ENCODE data around the gene ARHGAP26.

The ARHGAP26 gene

DNA sequence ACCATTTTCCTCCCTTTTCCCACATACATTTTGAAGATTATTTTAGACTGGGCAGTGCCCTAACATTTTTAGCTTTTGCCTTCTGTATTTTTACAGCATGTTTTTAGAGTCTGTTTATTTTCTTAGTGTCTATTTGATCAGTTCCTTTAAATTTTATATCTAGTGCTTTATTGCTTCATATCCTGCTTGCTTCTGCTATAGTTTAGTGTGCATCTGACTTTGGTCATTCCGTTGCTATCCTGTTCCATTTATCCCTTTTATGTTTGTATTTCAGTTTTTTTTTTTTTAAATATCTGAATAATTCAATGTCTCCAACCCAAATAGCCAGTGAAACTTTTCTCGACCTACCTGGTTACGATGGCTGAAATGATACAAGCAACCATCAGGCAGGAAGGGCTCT is 203.8 kb downstream of the ARHGAP26 start:
- H3K4me3 ChIP-seq (ENCODE audit: low read depth, low read length) = no peak overlapping the region
- TF ChIP-seq, protein P1, sequence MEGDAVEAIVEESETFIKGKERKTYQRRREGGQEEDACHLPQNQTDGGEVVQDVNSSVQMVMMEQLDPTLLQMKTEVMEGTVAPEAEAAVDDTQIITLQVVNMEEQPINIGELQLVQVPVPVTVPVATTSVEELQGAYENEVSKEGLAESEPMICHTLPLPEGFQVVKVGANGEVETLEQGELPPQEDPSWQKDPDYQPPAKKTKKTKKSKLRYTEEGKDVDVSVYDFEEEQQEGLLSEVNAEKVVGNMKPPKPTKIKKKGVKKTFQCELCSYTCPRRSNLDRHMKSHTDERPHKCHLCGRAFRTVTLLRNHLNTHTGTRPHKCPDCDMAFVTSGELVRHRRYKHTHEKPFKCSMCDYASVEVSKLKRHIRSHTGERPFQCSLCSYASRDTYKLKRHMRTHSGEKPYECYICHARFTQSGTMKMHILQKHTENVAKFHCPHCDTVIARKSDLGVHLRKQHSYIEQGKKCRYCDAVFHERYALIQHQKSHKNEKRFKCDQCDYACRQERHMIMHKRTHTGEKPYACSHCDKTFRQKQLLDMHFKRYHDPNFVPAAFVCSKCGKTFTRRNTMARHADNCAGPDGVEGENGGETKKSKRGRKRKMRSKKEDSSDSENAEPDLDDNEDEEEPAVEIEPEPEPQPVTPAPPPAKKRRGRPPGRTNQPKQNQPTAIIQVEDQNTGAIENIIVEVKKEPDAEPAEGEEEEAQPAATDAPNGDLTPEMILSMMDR (IDR thresholded peaks at IDR 0.05; ENCODE audit: control insufficient read depth, extremely low read depth, insufficient read depth) = no peak
- DNase-seq (ENCODE audit: low read depth) = no peak

GRCh38 chr5:142974409-142974808 is 204.2 kb downstream of the ARHGAP26 start:
- no peak overlapping the region for H3K4me3 ChIP-seq (ENCODE audit: low read depth, low read length)
- TF ChIP-seq, protein P1 (IDR thresholded peaks at IDR 0.05; ENCODE audit: control insufficient read depth, extremely low read depth, insufficient read depth) = no peak
- DNase-seq (ENCODE audit: low read depth) = no peak

DNA sequence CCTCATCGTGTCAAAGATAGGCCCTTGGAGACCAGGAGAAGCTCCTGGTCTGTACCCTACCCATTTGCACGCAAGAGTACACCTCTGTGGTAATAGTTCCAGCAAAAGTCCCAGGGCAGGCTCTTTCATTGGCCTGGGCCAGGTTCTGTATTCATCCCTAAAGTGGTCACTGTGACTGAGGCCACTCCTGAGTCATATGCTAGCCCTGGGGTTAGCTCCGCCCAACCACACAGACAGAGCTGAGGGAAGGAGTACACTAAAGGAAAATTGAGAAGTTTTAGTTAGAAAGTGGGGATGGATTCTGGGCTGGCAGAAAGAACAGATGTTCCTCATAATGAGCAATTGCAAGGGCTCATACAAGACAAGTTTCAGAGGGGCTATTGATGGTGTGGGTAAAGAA is 206.7 kb downstream of the ARHGAP26 start:
- H3K4me3 ChIP-seq (ENCODE audit: low read depth, low read length) = no peak overlapping the region
- no peak for DNase-seq (ENCODE audit: low read depth)
- TF ChIP-seq, protein P1 (IDR thresholded peaks at IDR 0.05; ENCODE audit: control insufficient read depth, extremely low read depth, insufficient read depth) = no peak

DNA sequence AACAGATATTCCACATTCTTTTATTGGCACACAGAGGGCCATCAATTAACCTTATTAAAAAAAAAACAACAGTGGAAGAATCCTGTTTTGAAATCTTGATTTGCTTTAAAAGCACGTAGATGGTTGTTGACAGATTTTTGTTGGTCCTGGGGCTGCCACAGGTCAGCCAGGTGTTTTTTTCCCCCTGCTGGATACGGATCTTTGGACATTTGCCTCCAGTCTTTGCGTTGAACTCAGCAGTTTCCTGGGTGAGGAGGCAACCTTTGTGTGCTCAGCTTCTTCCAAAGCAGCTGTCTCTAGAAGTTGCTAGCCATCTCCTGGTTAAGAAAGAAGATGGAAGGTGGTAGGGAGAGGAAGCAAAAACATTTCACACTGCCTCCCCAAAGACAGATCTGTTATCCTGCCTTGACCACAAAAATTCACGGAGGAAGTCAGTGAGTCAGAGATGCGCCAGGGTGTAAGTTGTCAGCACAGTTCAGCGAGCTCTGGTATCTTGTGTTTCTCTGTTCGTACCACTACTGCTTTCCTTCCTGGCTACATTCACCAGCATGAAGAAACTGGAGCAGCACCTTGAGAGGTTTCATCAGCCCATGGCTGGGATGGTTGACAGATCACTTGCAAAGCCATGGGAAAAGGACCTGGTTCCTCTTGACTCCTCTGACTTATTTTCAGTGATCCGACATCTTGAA is 207.3 kb downstream of the ARHGAP26 start:
- TF ChIP-seq, protein P1 (IDR thresholded peaks at IDR 0.05; ENCODE audit: control insufficient read depth, extremely low read depth, insufficient read depth) = no peak
- no peak overlapping the region for H3K4me3 ChIP-seq (ENCODE audit: low read depth, low read length)
- no peak for DNase-seq (ENCODE audit: low read depth)

- H3K4me3 ChIP-seq (ENCODE audit: low read depth, low read length) = no peak overlapping the region
- no peak for DNase-seq (ENCODE audit: low read depth)
- TF ChIP-seq, protein P1 (IDR thresholded peaks at IDR 0.05; ENCODE audit: control insufficient read depth, extremely low read depth, insufficient read depth) = no peak
Measured at GRCh38 chr5:142978252-142978651, 208.1 kb downstream of the ARHGAP26 start.

DNA sequence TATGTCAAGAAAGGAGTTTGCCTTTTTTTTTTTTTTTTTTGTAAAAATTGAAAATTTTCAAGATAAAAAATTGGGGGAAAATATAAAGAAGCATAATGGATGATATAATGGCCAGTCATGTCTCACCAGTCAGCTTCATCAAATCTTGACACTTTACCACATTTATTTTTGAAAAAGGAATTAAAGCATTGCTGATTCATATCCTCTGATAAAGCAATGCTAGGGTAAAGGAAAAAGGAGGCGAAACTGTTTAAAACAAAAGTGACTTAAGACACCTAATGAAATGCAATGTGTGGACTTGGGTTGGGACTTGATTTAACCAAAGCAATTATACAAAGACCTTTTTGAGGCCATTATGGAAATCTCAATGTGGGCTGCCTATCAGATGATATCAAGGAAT is 208.5 kb downstream of the ARHGAP26 start:
- TF ChIP-seq, protein P1 (IDR thresholded peaks at IDR 0.05; ENCODE audit: control insufficient read depth, extremely low read depth, insufficient read depth) = no peak
- H3K4me3 ChIP-seq (ENCODE audit: low read depth, low read length) = no peak overlapping the region
- DNase-seq (ENCODE audit: low read depth) = no peak

- DNase-seq (ENCODE audit: low read depth) = no peak
- TF ChIP-seq, protein P1 (IDR thresholded peaks at IDR 0.05; ENCODE audit: control insufficient read depth, extremely low read depth, insufficient read depth) = no peak
- H3K4me3 ChIP-seq (ENCODE audit: low read depth, low read length) = no peak overlapping the region
Measured at GRCh38 chr5:142979636-142980035, 209.5 kb downstream of the ARHGAP26 start.

Data from LNCaP clone FGC (cell line).